ENCODE measurements around the gene KIAA0232. TPM values are rescaled to one million over a fixed set of nuclear protein-coding genes. Genes with fewer than 3 reads are reported as not detected.

The KIAA0232 gene
- total and polyA plus RNA-seq, 9 of the 15 experiments (the other 6 are each of a cell fraction or from before 2014, with no cell fraction given) = 3.5 to 17.4 (median 13.0) TPM

- intact Hi-C loops (cut with micrococcal nuclease) (no loop called here), in situ Hi-C loops (cut with MboI) (no loop called here)
- BruUV-seq (replicated peaks) = no TSS peak
- peaks cover 5% of the 10 kb centered on the region for H4K20me1 ChIP-seq (replicated peaks; ENCODE audit: control insufficient read depth, insufficient read depth, low read length)
- no peak overlapping the region for H3K4me2 ChIP-seq (ENCODE audit: insufficient read depth, low read length)
- no peaks in the 10 kb centered on the region for H3K9me3 ChIP-seq (replicated peaks; ENCODE audit: control insufficient read depth, insufficient read depth, low read depth, low read length)
- no peaks in the 10 kb centered on the region for H3K9me1 ChIP-seq (ENCODE audit: control insufficient read depth, insufficient read depth, low read length)
- H3K36me3 ChIP-seq (ENCODE audit: control insufficient read depth, insufficient read depth, low read length) = peaks cover 95% of the 10 kb centered on the region
- DNase-seq (ENCODE audit: extremely low read depth in 1 of 4, low spot score in 3 of 4) (no peak), FAIRE-seq (no peak), ATAC-seq (no peak)
- H3K27me3 ChIP-seq (ENCODE audit: control insufficient read depth in 2 of 2, insufficient read depth in 2 of 2, low read length in 2 of 2) = no peaks in the 10 kb centered on the region
- H3K9ac ChIP-seq (ENCODE audit: insufficient read depth in 1 of 2, low read depth in 2 of 2, low read length in 2 of 2) = no peak overlapping the region
- 93% methylated on average over 5 of the region's 5 CpGs for WGBS (ENCODE audit: insufficient coverage, low coverage, missing lambda C conversion rate)
- H3K4me1 ChIP-seq (replicated peaks in 1 of 2; ENCODE audit: control insufficient read depth in 2 of 2, insufficient read depth in 2 of 2, low read length in 2 of 2) = no peaks in the 10 kb centered on the region
- H3K4me3 ChIP-seq = no peak overlapping the region
- TF ChIP-seq ZSCAN32 (CRISPR knock-in tag; IDR thresholded peaks at IDR 0.05) = no peak
- TF ChIP-seq ZNF316 (IDR thresholded peaks at IDR 0.05) = 0 out of 2 replicates have a peak, but pooled peaks have one; percentile 7
- no peak overlapping the region for H3K27ac ChIP-seq (ENCODE audit: extremely low read depth, low read depth, low read length)
- 0 out of 3 replicates have a peak, but pooled peaks cover 7% of the 10 kb centered on the region for H3K79me2 ChIP-seq (ENCODE audit: control insufficient read depth, insufficient read depth, low read length)
- ChIA-PET CTCF (ENCODE audit: low intra/inter-chr PET ratio) (interaction anchor here (0.6 kb wide), 1 partner anchor 208 kb away, joined by 3 read pairs; no protein-coding TSS in a partner anchor), POLR2A (interaction anchor here (0.7 kb wide), 1 partner anchor 16 kb away, joined by 3 read pairs; no protein-coding TSS in a partner anchor)
- H2AFZ ChIP-seq (ENCODE audit: low read depth, low read length) = no peak overlapping the region
These were observed 93.9 kb downstream of the KIAA0232 start for GRCh38 chr4:6876440-6876839.

GRCh38 chr4:6877067-6877466 is 94.5 kb downstream of the KIAA0232 start:
- H3K4me1 ChIP-seq (replicated peaks in 1 of 2; ENCODE audit: control insufficient read depth in 2 of 2, insufficient read depth in 2 of 2, low read length in 2 of 2) = no peaks in the 10 kb centered on the region
- no peaks in the 10 kb centered on the region for H3K9me3 ChIP-seq (replicated peaks; ENCODE audit: control insufficient read depth, insufficient read depth, low read depth, low read length)
- POLR2A ChIA-PET = no interaction called here
- H2AFZ ChIP-seq (ENCODE audit: low read depth, low read length) = no peak overlapping the region
- BruUV-seq (replicated peaks) = no TSS peak
- peaks cover 5% of the 10 kb centered on the region for H4K20me1 ChIP-seq (replicated peaks; ENCODE audit: control insufficient read depth, insufficient read depth, low read length)
- no peak for ATAC-seq
- H3K4me2 ChIP-seq (ENCODE audit: insufficient read depth, low read length) = no peak overlapping the region
- H3K9me1 ChIP-seq (ENCODE audit: control insufficient read depth, insufficient read depth, low read length) = no peaks in the 10 kb centered on the region
- CTCF ChIA-PET (ENCODE audit: low intra/inter-chr PET ratio) = interaction anchor here (0.6 kb wide), 1 partner anchor 207 kb away, joined by 3 read pairs; no protein-coding TSS in a partner anchor
- no peaks in the 10 kb centered on the region for H3K27me3 ChIP-seq (ENCODE audit: control insufficient read depth in 2 of 2, insufficient read depth in 2 of 2, low read length in 2 of 2)
- 96% methylated on average over 13 of the region's 14 CpGs for WGBS (ENCODE audit: insufficient coverage, low coverage, missing lambda C conversion rate)
- H3K27ac ChIP-seq (ENCODE audit: extremely low read depth, low read depth, low read length) = no peak overlapping the region
- no peak overlapping the region for H3K4me3 ChIP-seq
- 0 out of 3 replicates have a peak, but pooled peaks cover 7% of the 10 kb centered on the region for H3K79me2 ChIP-seq (ENCODE audit: control insufficient read depth, insufficient read depth, low read length)
- no peak for FAIRE-seq
- DNase-seq (ENCODE audit: extremely low read depth in 1 of 4, low spot score in 3 of 4) = no peak
- peaks cover 95% of the 10 kb centered on the region for H3K36me3 ChIP-seq (ENCODE audit: control insufficient read depth, insufficient read depth, low read length)
- in situ Hi-C loops (cut with MboI) = no loop called here
- intact Hi-C loops (cut with micrococcal nuclease) = no loop called here
- H3K9ac ChIP-seq (ENCODE audit: insufficient read depth in 1 of 2, low read depth in 2 of 2, low read length in 2 of 2) = no peak overlapping the region
- no peak for TF ChIP-seq PPARD (CRISPR knock-in tag; IDR thresholded peaks at IDR 0.05)
- TF ChIP-seq, protein P1, sequence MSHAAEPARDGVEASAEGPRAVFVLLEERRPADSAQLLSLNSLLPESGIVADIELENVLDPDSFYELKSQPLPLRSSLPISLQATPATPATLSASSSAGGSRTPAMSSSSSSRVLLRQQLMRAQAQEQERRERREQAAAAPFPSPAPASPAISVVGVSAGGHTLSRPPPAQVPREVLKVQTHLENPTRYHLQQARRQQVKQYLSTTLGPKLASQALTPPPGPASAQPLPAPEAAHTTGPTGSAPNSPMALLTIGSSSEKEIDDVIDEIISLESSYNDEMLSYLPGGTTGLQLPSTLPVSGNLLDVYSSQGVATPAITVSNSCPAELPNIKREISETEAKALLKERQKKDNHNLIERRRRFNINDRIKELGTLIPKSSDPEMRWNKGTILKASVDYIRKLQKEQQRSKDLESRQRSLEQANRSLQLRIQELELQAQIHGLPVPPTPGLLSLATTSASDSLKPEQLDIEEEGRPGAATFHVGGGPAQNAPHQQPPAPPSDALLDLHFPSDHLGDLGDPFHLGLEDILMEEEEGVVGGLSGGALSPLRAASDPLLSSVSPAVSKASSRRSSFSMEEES (CRISPR knock-in tag; IDR thresholded peaks at IDR 0.05) = no peak
- no peak for TF ChIP-seq LCOR (CRISPR knock-in tag; IDR thresholded peaks at IDR 0.05)
- TF ChIP-seq SNRNP70 (optimal IDR thresholded peaks at IDR 0.05; ENCODE audit: low read depth, low read length) = no peak
- TF ChIP-seq, protein P2, sequence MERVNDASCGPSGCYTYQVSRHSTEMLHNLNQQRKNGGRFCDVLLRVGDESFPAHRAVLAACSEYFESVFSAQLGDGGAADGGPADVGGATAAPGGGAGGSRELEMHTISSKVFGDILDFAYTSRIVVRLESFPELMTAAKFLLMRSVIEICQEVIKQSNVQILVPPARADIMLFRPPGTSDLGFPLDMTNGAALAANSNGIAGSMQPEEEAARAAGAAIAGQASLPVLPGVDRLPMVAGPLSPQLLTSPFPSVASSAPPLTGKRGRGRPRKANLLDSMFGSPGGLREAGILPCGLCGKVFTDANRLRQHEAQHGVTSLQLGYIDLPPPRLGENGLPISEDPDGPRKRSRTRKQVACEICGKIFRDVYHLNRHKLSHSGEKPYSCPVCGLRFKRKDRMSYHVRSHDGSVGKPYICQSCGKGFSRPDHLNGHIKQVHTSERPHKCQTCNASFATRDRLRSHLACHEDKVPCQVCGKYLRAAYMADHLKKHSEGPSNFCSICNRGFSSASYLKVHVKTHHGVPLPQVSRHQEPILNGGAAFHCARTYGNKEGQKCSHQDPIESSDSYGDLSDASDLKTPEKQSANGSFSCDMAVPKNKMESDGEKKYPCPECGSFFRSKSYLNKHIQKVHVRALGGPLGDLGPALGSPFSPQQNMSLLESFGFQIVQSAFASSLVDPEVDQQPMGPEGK (CRISPR knock-in tag; IDR thresholded peaks at IDR 0.05; ENCODE audit: borderline replicate concordance) = no peak
- no peak for TF ChIP-seq ZNF146 (CRISPR knock-in tag; IDR thresholded peaks at IDR 0.05; ENCODE audit: unreplicated experiment)
- TF ChIP-seq NFRKB (IDR thresholded peaks at IDR 0.05; ENCODE audit: low read depth) = no peak
- TF ChIP-seq, protein P3, sequence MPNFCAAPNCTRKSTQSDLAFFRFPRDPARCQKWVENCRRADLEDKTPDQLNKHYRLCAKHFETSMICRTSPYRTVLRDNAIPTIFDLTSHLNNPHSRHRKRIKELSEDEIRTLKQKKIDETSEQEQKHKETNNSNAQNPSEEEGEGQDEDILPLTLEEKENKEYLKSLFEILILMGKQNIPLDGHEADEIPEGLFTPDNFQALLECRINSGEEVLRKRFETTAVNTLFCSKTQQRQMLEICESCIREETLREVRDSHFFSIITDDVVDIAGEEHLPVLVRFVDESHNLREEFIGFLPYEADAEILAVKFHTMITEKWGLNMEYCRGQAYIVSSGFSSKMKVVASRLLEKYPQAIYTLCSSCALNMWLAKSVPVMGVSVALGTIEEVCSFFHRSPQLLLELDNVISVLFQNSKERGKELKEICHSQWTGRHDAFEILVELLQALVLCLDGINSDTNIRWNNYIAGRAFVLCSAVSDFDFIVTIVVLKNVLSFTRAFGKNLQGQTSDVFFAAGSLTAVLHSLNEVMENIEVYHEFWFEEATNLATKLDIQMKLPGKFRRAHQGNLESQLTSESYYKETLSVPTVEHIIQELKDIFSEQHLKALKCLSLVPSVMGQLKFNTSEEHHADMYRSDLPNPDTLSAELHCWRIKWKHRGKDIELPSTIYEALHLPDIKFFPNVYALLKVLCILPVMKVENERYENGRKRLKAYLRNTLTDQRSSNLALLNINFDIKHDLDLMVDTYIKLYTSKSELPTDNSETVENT (CRISPR knock-in tag; IDR thresholded peaks at IDR 0.05) = no peak
- no peak for TF ChIP-seq ZNF324 (CRISPR knock-in tag; IDR thresholded peaks at IDR 0.05)

Data from K562 (cell line).